Measurements from ENCODE around the gene ZNF311. TPM values are rescaled to one million over a fixed set of nuclear protein-coding genes. Genes with fewer than 3 reads are reported as not detected.

The ZNF311 gene
- total RNA-seq, 4 donors from 2014 or later: 0.35 to 1.4 (median 0.88) TPM

DNA sequence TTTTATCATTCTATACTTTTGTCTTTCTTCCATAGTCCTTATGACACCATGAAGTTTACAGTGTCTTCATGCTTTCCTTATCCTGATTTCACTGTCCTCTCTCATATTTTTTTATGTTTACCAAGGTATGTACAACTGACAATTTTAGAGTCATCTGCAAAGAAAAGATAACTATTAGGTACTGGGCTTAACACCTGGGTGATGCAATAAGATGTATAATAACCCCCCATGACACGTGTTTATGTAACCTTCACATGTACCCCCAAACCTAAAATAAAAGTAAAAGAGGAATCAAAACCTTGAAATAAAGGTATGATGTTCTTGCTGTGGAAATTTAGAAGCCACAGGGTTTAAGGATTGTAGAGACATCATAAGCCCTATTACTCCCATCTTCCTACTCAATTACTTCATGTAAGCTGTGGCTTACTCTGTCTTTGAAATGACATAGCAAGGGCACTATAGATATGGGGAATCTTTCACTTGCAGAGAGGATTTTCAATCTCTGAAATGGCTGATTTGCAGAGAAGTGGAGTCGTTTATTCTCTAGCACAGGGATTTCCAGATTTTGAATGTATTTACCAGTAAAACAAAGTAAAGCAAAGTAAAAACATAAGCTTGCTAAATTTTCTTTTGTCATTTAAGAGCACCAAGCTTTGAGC, 20.9 kb upstream of the ZNF311 start:
- 38 to 41% methylated on average over 2 of the region's 2 CpGs for WGBS, 2 donors (ENCODE audit: low coverage in 1 of 2)
- H3K27me3 ChIP-seq: peaks cover 34% of the 10 kb centered on the region
- no peaks in the 10 kb centered on the region for H3K36me3 ChIP-seq
- no peak for ATAC-seq
- no peak overlapping the region for H3K4me3 ChIP-seq
- H3K4me1 ChIP-seq: no peaks in the 10 kb centered on the region
- H3K9me3 ChIP-seq: no peaks in the 10 kb centered on the region
- no peak overlapping the region for H3K27ac ChIP-seq
- no peak for TF ChIP-seq POLR2A (IDR thresholded peaks at IDR 0.05)
- TF ChIP-seq EP300 (IDR thresholded peaks at IDR 0.05): no peak
- TF ChIP-seq, protein P1, sequence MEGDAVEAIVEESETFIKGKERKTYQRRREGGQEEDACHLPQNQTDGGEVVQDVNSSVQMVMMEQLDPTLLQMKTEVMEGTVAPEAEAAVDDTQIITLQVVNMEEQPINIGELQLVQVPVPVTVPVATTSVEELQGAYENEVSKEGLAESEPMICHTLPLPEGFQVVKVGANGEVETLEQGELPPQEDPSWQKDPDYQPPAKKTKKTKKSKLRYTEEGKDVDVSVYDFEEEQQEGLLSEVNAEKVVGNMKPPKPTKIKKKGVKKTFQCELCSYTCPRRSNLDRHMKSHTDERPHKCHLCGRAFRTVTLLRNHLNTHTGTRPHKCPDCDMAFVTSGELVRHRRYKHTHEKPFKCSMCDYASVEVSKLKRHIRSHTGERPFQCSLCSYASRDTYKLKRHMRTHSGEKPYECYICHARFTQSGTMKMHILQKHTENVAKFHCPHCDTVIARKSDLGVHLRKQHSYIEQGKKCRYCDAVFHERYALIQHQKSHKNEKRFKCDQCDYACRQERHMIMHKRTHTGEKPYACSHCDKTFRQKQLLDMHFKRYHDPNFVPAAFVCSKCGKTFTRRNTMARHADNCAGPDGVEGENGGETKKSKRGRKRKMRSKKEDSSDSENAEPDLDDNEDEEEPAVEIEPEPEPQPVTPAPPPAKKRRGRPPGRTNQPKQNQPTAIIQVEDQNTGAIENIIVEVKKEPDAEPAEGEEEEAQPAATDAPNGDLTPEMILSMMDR (IDR thresholded peaks at IDR 0.05): no peak
- no peak for TF ChIP-seq POLR2AphosphoS5 (IDR thresholded peaks at IDR 0.05)

DNA sequence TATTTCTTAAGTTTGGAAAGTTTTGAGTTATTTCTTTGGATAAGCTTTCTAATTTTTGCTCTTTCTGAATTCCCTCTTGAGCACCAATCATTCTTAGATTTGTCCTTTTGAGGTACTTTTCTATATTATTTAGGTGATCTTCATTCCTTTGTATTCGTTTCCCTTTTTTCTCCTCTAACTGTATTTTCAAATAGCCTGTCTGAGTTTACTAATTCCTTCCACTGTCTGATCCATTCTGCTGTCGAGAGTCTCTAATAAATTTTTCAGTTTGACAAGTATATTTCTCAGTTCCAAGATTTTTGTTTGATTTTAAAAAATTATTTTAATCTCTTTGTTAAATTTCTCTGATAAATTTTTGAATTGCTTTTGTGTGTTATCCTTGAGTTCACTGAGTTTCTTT, 16.3 kb upstream of the ZNF311 start:
- whole genome bisulfite sequencing, 2 donors (ENCODE audit: low coverage in 1 of 2): 63 to 66% methylated on average over 2 of the region's 2 CpGs
- H3K27me3 ChIP-seq: peaks cover 29% of the 10 kb centered on the region
- H3K9me3 ChIP-seq: no peaks in the 10 kb centered on the region
- no peak overlapping the region for H3K4me3 ChIP-seq
- no peak for ATAC-seq
- TF ChIP-seq POLR2A (IDR thresholded peaks at IDR 0.05) (no peak), POLR2AphosphoS5 (IDR thresholded peaks at IDR 0.05) (no peak), EP300 (IDR thresholded peaks at IDR 0.05) (no peak)
- TF ChIP-seq, protein P1 (IDR thresholded peaks at IDR 0.05): no peak
- H3K27ac ChIP-seq: no peak overlapping the region
- H3K4me1 ChIP-seq: peaks cover 0 to 3% (median 0%) of the 10 kb centered on the region in 3 donors
- no peaks in the 10 kb centered on the region for H3K36me3 ChIP-seq

DNA sequence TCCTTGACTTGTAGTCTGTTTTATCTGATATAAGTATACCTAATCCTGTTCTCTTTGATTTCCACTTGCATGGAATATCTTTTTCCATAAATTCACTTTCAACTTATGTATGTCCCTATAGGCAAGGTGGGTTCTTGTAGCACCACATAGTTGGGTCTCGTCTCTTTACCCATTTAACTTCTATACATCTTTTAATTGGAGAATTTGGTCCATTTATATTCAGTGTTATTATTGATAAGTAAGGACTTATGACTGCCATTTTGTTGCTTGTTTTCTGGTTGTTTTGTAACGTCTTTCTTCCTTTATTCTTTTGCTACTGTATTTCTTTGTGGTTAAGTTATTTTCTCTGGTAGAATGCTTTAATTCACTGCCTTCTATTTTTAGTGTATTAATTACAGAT, 14.5 kb upstream of the ZNF311 start:
- no peak overlapping the region for H3K27ac ChIP-seq
- H3K4me1 ChIP-seq: peaks cover 0 to 9% (median 0%) of the 10 kb centered on the region in 3 donors
- TF ChIP-seq, protein P1 (IDR thresholded peaks at IDR 0.05): no peak
- TF ChIP-seq POLR2A (IDR thresholded peaks at IDR 0.05) (no peak), EP300 (IDR thresholded peaks at IDR 0.05) (no peak), POLR2AphosphoS5 (IDR thresholded peaks at IDR 0.05) (no peak)
- peaks cover 30% of the 10 kb centered on the region for H3K27me3 ChIP-seq
- H3K36me3 ChIP-seq: no peaks in the 10 kb centered on the region
- WGBS, 2 donors (ENCODE audit: low coverage in 1 of 2): 65 to 76% methylated on average over 2 of the region's 2 CpGs
- no peak for ATAC-seq
- H3K9me3 ChIP-seq: no peaks in the 10 kb centered on the region
- no peak overlapping the region for H3K4me3 ChIP-seq

DNA sequence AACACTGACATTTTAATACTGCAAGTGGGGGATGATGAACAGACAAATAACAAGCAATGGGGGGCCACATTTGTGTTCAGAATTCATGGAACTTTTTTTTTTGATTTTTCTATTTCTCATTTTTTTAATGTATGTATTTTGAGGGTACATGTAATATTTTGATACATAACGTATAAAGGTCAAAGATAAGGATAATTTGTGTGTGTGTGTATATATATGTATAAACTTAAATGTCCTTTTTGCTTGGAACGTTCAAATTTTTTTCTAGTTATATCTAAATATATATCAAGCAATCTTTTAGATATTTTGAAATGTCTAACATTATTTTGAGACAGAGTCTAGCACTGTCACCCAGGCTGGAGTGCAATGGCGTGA, 12.3 kb upstream of the ZNF311 start:
- Histone ChIP-seq H3K36me3 (no peaks in the 10 kb centered on the region), H3K9me3 (no peaks in the 10 kb centered on the region), H3K27ac (no peak overlapping the region), H3K4me3 (no peak overlapping the region), H3K27me3 (peaks cover 28% of the 10 kb centered on the region), H3K4me1 (peaks cover 0 to 9% (median 0%) of the 10 kb centered on the region in 3 donors)
- TF ChIP-seq POLR2AphosphoS5 (IDR thresholded peaks at IDR 0.05) (no peak), POLR2A (IDR thresholded peaks at IDR 0.05) (no peak), EP300 (IDR thresholded peaks at IDR 0.05) (no peak)
- ATAC-seq: no peak
- 27 to 42% methylated on average over 3 of the region's 3 CpGs for WGBS, 2 donors (ENCODE audit: low coverage in 1 of 2)

DNA sequence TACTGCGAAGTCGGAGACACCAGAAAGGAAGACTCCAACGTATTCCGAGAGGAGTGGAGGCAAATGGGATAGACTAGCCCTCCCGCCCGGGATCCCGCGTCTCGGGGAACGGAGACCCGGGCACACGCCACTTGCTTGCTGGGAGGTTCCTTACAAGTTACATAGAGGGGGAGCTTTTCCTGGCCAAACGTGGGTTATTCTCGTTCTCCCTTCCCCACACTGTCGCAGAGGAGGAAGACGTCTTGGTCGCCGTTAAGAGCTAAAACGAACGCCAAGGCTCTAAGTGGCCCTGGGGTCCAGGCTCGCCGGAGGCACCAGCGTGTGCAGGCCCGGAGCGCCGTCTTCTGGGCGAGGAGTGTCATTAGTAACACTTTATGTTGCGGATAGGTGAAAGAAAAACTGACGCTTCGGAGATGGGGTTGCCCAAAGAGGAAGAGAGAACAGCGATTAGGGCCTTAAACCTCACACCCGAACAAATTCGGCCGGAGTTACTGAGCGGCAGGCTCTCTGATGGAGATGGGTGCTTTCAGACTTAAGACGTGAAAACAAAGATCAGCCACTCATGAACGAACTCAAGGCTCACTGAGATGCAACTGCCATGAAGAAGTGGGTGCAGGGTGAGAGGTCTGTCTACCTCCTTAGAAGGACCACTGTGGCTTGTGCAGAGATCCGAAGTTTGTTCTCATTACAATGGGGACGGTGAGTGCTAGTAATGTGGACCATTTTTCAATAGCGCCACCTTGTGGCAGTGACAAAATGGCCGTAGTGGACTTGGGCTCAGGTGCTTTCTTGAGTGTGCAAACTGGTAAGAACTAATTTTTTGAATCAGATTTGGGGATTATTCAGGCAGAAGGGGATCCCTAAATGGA, 11.7 kb upstream of the ZNF311 start:
- Histone ChIP-seq H3K9me3 (no peaks in the 10 kb centered on the region), H3K4me3 (peak overlapping the region; percentile 28 to 51), H3K27me3 (peaks cover 22% of the 10 kb centered on the region), H3K4me1 (peaks cover 0 to 12% (median 0%) of the 10 kb centered on the region in 3 donors), H3K36me3 (no peaks in the 10 kb centered on the region), H3K27ac (peak overlapping the region in 3 of 4 donors; percentile 14 to 33 (median 29))
- peak; percentile 85 for ATAC-seq
- no peak for TF ChIP-seq EP300 (IDR thresholded peaks at IDR 0.05)
- TF ChIP-seq, protein P1 (IDR thresholded peaks at IDR 0.05): peak; percentile 72 to 80 (median 79)
- TF ChIP-seq POLR2A (IDR thresholded peaks at IDR 0.05): no peak
- TF ChIP-seq POLR2AphosphoS5 (IDR thresholded peaks at IDR 0.05): no peak
- 1 to 3% methylated on average over 4 to 32 of the region's 41 CpGs for WGBS, 2 donors (ENCODE audit: low coverage in 1 of 2)
